IPS-NIHi7 (cell line): Measurements from ENCODE around the gene ZNF385A.
"Not testable (repeated sequence)": the region's sequence is repeated elsewhere in the genome, so short reads cannot be mapped to it uniquely, and the experiment has no call there.

Experiments
- DNase-seq: peaks from one replicate; pipeline ENCODE4 v3.0.0; 2012; ENCODE audit warnings: mixed read lengths; ENCODE audit errors: extremely low spot score

Gene ZNF385A

DNA sequence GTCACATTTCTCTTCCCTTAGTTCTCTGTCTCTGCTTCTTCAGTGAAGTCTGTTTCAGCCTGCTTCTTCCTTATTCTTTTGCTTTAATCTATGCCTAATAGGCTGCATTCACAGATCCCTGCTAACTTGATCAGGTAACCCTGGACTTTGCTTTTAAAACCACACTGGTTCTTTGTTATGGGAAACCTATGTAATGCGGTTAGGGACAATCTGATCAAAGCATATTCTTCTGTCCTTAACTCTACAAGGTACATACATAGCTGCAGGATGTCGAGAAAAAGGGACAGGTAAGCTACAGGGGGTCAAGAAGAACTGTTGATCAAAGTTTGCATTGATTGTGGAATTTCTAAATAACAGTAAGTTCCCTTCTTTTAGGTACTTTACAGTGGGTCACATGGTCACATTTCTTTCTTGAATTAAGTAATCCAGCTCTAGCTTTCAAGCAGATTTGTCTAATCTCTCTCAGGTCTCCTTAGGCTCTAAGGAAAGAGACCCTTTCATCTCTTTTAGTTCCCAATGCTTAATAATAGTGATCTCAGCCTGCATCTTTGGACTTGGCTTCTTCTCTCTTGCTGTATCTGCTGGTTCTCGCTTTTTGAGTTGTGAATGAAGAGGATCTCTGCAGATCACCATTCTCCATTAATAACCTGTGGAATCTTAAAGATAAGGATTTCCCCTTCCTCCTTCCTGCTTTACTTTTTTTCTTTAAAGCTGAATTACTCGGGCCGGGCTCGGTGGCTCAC, 55.8 kb downstream of the ZNF385A start:
- DNase-seq: no peak

DNA sequence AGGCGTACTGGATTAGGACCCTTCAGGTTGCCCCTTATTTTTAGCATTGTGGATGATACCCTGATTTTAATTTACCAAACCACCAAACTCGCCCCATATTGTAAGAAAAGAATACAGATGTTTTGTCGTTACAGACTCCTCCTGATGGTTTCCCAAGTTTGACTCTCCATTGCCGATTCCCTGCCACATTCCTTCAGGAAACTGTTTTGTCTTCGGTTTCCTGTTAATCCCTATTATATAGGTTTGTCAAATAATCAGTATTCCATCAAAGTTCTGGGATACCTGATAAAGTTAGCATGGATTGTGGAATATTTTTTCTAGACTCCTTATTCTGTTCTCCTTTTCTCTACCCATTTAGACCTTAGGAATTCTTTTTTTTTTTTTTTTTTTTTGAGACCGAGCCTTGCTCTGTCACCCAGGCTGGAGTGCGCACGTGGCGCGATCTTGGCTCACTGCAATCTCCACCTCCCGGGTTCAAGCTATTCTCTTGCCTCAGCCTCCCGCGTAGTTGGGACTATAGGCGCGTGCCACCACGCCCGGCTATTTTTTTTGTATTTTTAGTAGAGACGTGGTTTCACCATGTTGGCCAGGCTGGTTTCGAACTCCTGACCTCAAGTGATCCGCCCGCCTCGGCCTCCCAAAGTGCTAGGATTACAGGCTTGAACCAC, 59.0 kb downstream of the ZNF385A start:
- not testable (repeated sequence) for DNase-seq

DNA sequence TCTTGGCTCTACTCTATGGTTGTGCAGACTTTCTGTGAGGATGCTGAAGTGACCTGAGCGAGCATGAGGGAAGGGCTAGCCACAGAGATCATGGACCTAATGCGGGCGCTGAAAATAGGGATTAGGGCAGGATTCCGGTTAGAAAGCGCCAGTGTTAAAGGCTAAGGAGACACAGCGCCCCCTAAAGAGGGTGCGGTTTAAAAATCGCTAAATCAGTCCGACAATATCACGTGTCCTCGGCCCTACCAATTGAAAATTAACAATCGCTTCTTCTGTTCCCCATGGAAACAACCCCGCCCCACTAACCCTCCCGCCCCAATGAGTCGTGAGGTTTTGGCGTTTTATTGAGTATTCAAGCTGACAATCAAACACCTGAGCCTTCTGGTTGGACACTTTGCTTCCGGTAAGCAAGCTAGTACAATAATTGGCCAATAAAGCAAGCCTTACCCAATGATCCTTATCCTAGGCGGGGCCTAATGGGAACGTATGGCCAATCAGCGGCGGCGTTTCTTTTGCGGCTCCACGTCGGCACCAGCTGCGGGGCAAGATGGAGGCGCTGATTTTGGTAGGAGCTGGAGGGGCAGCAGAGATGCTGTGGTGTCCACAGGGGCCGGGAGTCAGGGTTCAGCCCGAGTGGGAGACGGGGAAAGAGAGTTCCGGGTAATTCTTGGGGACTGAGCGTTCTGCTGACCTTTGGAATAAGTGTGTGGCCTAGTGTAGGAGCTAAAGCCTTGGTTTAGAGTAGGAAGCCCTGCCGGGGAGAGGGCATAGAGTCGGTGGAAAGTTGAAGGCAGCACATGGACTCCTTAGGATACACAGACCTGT, 59.7 kb downstream of the ZNF385A start, which contains the start of gene COPZ1:
TSS of gene COPZ1 (plus strand) at position 515 of the 825 bp plus-strand sequence. CDS start at position 548, 33 bp downstream.
- peak; percentile 97 for DNase-seq

DNA sequence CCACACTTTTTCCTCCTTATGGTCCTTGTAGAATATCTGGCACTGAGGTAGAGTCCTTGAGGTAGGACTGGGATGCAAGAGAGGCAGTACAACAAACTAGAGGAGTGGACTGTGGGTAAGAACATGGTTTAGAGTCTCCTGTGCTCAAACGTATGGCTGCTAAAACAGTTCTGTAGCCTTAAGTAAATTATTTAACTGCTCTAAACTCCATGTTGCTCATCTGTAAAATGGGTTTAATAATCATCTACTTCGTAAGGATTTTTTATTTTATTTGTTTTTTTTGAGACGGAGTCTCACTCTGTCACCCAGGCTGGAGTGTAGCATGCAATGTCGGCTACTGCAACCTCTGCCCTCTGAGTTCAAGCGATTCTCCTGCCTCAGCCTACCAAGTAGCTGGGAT, 63.2 kb downstream of the ZNF385A start:
- no peak for DNase-seq
